Testis (tissue), 3 donors: ENCODE measurements around the gene KLRF2. TPM values are rescaled to one million over a fixed set of nuclear protein-coding genes. Genes with fewer than 3 reads are reported as not detected.

Experiments
- DNase-seq: peaks from one replicate; pipeline ENCODE4 v3.0.0-alpha.2; 2019
- H3K27ac ChIP-seq, 2 donors: fragments of 200-600 bp; sonication (generic); one replicate each; pipeline ENCODE4 v1.5.1; 2019
- H3K27me3 ChIP-seq: fragments of 200-600 bp; sonication (generic); one replicate; pipeline ENCODE4 v1.5.1; 2019
- H3K36me3 ChIP-seq: fragments of 200-600 bp; sonication (generic); one replicate; pipeline ENCODE4 v1.5.1; 2017; ENCODE audit warnings: low read depth; ENCODE audit errors: missing control alignments
- H3K4me1 ChIP-seq: fragments of 200-600 bp; sonication (generic); one replicate; pipeline ENCODE4 v1.5.1; 2019
- H3K4me3 ChIP-seq, 2 donors: fragments of 200-600 bp; sonication (generic); one replicate each; pipeline ENCODE4 v1.5.1; 2017 to 2019
- H3K9me3 ChIP-seq: fragments of 200-600 bp; sonication (generic); one replicate; pipeline ENCODE4 v1.5.1; 2017
- CTCF ChIP-seq, 3 experiments: fragments of 450-650 bp in 2 of 3; fragments of 200-600 bp in 1 of 3; sonication (generic) in 1 of 3; IDR thresholded peaks; one replicate each; pipeline ENCODE4 v1.5.1; 2016 to 2019; ENCODE audit warnings: antibody characterized with exemption in 3 of 3, mild to moderate bottlenecking in 2 of 3, moderate library complexity in 1 of 3
- POLR2A ChIP-seq: fragments of 450-650 bp; IDR thresholded peaks from one replicate; pipeline ENCODE4 v1.6.1; 2017; ENCODE audit warnings: antibody characterized with exemption, mild to moderate bottlenecking, moderate library complexity
- WGBS, 2 donors: methylation state at CpG; one replicate each; pipeline ENCODE4 v1.1.5; 2018; 5-methylcytosine and 5-hydroxymethylcytosine counted together
- intact Hi-C: fragments of 100-400 bp; cut with DNase I; formaldehyde crosslinking; loops from one replicate; pipeline ENCODE4 v1.15.1; 2023; ENCODE audit warnings: low total_unique reads
- polyA plus RNA-seq: library from polyadenylated mRNA; stranded (reverse); fragments of 350-450 nt; fragmentation: Illumina TruSeq; extraction: RNeasy Lipid Tissue Mini Kit (QIAGEN cat#74804); gene quantifications from one replicate; pipeline ENCODE4 v1.2.3, GENCODE V29; 2014; ENCODE audit warnings: low read depth, low replicate concordance; ENCODE audit not compliant: insufficient read depth
- total RNA-seq, 2 donors: library from RNA; depleted of rRNA; stranded (reverse); fragments of >200 nt; gene quantifications; one replicate each; pipeline ENCODE4 v1.2.3, GENCODE V29; 2016

Gene KLRF2
- total and polyA plus RNA-seq, 3 donors from 2014 or later, result 0.79 TPM; not detected in 2

DNA sequence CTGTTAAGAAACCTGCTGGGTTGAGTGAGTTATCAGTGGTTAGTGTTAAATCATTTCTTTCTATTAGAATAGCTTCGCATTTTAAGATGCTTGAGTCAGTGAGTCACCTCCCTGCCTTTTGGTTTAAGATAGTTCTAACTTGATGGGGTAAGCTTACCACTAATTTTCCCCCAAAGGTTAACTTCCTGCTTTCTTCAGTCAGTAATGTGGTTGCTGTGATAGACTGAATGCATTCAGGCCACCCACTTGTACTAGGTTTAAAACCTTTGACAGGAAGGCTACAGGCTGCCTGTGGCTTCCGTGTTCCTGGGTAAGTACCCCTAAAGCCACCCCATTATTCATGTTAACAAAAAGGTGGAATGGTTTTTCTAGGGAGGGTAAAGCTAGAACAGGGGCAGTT lies 25.6 kb downstream of the KLRF2 start:
- Histone ChIP-seq H3K27ac (no peak overlapping the region), H3K4me3 (no peak overlapping the region), H3K27me3 (no peaks in the 10 kb centered on the region), H3K9me3 (no peaks in the 10 kb centered on the region), H3K36me3 (no peaks in the 10 kb centered on the region), H3K4me1 (no peaks in the 10 kb centered on the region)
- TF ChIP-seq CTCF (IDR thresholded peaks at IDR 0.05) (no peak), POLR2A (no peak)
- 84 to 86% methylated on average over 2 of the region's 2 CpGs for WGBS, 2 donors
- intact Hi-C loops, result no loop called here
- DNase-seq, result no peak

DNA sequence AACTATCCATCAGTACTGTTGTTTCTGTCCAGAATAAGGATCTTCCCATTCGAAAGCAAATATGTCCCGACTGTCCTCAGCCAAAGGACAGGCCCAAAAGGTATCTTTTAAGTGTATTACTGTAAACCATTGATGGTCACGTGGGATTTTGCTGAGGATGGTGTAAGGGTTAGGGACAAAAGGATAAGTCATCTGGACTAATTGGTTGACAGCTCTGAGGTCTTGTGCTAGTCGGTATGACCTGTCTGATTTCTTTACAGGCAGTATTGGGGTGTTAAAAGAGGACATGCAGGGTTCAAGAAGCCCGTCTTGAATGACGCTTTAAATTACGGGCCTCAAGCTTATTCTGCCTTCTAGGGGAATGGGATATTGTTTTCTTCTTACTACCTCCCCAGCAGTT lies 26.5 kb downstream of the KLRF2 start:
- TF ChIP-seq CTCF (IDR thresholded peaks at IDR 0.05) (no peak), POLR2A (no peak)
- intact Hi-C loops, result no loop called here
- no peaks in the 10 kb centered on the region for H3K9me3 ChIP-seq
- H3K4me3 ChIP-seq, result no peak overlapping the region
- H3K36me3 ChIP-seq, result no peaks in the 10 kb centered on the region
- DNase-seq, result no peak
- WGBS, 2 donors, result 89 to 92% methylated on average over 7 of the region's 7 CpGs
- H3K27ac ChIP-seq, result no peak overlapping the region
- H3K4me1 ChIP-seq, result no peaks in the 10 kb centered on the region
- no peaks in the 10 kb centered on the region for H3K27me3 ChIP-seq

GRCh38 chr12:9908350-9908749 lies 27.1 kb downstream of the KLRF2 start:
- Histone ChIP-seq H3K4me1 (no peaks in the 10 kb centered on the region), H3K4me3 (no peak overlapping the region), H3K27me3 (no peaks in the 10 kb centered on the region), H3K9me3 (no peaks in the 10 kb centered on the region), H3K36me3 (no peaks in the 10 kb centered on the region), H3K27ac (no peak overlapping the region)
- no peak for TF ChIP-seq POLR2A
- no peak for TF ChIP-seq CTCF (IDR thresholded peaks at IDR 0.05)
- WGBS, 2 donors, result 90 to 93% methylated on average over 4 of the region's 4 CpGs
- intact Hi-C loops, result no loop called here
- no peak for DNase-seq

DNA sequence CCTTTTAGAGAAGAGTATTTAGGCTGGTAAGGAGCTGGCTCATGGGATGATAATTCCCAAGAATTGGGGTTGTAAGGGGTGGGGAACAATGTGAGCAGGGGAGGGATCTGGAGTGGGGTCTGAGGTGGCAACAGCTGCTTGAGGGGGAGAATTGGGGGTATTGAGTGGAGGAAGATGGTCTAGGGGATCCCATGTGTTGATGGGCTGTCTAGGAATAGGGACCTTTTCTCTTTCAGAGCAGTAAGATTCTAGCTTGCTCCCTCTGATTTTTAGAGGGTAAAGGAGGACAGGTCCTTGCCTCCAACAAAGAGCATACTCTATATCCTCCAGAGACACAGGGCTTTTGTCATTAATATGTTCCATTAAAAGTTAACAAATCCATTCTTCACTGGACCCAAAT lies 28.4 kb downstream of the KLRF2 start:
- Histone ChIP-seq H3K27ac (no peak overlapping the region), H3K9me3 (no peaks in the 10 kb centered on the region), H3K27me3 (no peaks in the 10 kb centered on the region), H3K4me3 (no peak overlapping the region), H3K4me1 (no peaks in the 10 kb centered on the region), H3K36me3 (no peaks in the 10 kb centered on the region)
- DNase-seq, result no peak
- no peak for TF ChIP-seq POLR2A
- no peak for TF ChIP-seq CTCF (IDR thresholded peaks at IDR 0.05)
- intact Hi-C loops, result no loop called here

GRCh38 chr12:9910716-9911421 lies 29.6 kb downstream of the KLRF2 start:
- Histone ChIP-seq H3K27ac (no peak overlapping the region), H3K9me3 (no peaks in the 10 kb centered on the region), H3K4me3 (no peak overlapping the region), H3K27me3 (no peaks in the 10 kb centered on the region), H3K36me3 (no peaks in the 10 kb centered on the region), H3K4me1 (no peaks in the 10 kb centered on the region)
- intact Hi-C loops, result no loop called here
- TF ChIP-seq CTCF (IDR thresholded peaks at IDR 0.05), result no peak
- no peak for TF ChIP-seq POLR2A
- WGBS, 2 donors, result 80% methylated on average over 6 to 7 of the region's 7 CpGs
- DNase-seq, result no peak
